Colonic mucosa (tissue), 4 donors: ENCODE results near the gene RAB15. TPM values are rescaled to one million over a fixed set of nuclear protein-coding genes. Genes with fewer than 3 reads are reported as not detected.

ENCODE experiments used
- DNase-seq: peaks from one replicate; pipeline ENCODE4 v3.0.0-alpha.2; 2020
- H3K27ac ChIP-seq: fragments of 200-600 bp; one replicate; pipeline ENCODE4 v1.8.0; 2021
- H3K27me3 ChIP-seq: fragments of 200-600 bp; one replicate; pipeline ENCODE4 v1.8.0; 2021
- H3K36me3 ChIP-seq: fragments of 200-600 bp; one replicate; pipeline ENCODE4 v1.8.0; 2021
- H3K4me1 ChIP-seq: fragments of 200-600 bp; one replicate; pipeline ENCODE4 v1.8.0; 2021; ENCODE audit warnings: mild to moderate bottlenecking
- H3K4me3 ChIP-seq: fragments of 200-600 bp; one replicate; pipeline ENCODE4 v1.8.0; 2021
- H3K9ac ChIP-seq, 2 donors: one replicate each; pipeline ENCODE4 v1.7.0; 2013; ENCODE audit warnings: control low read depth in 2 of 2, low read depth in 2 of 2, low read length in 2 of 2
- H3K9me3 ChIP-seq: fragments of 200-600 bp; one replicate; pipeline ENCODE4 v1.8.0; 2021
- intact Hi-C: fragments of 100-400 bp; cut with DNase I; formaldehyde crosslinking; loops from one replicate; pipeline ENCODE4 v1.14.1; 2022
- total RNA-seq, 2 donors: library from RNA; stranded (reverse); fragmentation: NEBNext Ultra II Directional in 1 of 2; extraction: Animal tissue kit (Norgen Biotek cat#: 25700) in 1 of 2; gene quantifications; one replicate each; pipeline ENCODE4 v1.2.1, GENCODE V29; 2021
- TF ChIP-seq, protein P1 (sequence below): fragments of 200-600 bp; IDR thresholded peaks from one replicate; pipeline ENCODE4 v1.8.0; 2022; ENCODE audit warnings: antibody characterized with exemption, mild to moderate bottlenecking
- donor health status: healthy.
- donor health status: DM: no; HTN: no; CAD: no.
- donor health status: DM: no; HTN: no; CAD: no.

RAB15 gene
- total RNA-seq, 2 donors from 2014 or later = 33.3 to 43.8 TPM

DNA sequence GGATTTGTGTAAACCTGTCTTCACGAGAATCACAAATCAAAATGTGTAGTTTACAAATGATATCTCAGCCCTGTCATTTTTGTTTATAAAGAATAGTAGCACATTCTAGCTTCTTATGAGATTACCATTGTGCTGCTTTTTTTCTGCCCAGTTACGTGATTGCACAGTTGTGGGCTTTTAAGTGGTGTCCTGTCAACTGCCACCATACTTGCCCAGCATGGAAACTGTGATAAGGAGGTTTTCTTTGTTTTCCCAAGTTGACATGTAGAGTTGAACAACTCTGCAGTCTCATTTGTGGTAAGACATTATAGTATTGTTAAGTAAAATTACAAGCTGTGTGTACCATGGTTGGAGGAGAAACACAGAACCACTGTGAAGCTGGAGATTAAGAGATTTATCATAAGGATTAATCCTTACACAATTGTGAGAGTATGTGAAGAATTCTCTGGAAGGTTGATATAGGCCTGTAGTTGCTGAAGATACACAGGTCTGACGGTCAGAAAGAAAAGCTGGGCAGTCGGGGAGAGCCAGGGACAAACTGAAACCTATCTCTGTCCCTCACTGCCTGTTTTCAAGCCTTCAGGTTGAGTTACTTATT is 45.6 kb downstream of the RAB15 start:
- no peak for DNase-seq
- no peaks in the 10 kb centered on the region for H3K27me3 ChIP-seq
- H3K4me1 ChIP-seq = peaks cover 9% of the 10 kb centered on the region
- no peak overlapping the region for H3K27ac ChIP-seq
- TF ChIP-seq, protein P1, sequence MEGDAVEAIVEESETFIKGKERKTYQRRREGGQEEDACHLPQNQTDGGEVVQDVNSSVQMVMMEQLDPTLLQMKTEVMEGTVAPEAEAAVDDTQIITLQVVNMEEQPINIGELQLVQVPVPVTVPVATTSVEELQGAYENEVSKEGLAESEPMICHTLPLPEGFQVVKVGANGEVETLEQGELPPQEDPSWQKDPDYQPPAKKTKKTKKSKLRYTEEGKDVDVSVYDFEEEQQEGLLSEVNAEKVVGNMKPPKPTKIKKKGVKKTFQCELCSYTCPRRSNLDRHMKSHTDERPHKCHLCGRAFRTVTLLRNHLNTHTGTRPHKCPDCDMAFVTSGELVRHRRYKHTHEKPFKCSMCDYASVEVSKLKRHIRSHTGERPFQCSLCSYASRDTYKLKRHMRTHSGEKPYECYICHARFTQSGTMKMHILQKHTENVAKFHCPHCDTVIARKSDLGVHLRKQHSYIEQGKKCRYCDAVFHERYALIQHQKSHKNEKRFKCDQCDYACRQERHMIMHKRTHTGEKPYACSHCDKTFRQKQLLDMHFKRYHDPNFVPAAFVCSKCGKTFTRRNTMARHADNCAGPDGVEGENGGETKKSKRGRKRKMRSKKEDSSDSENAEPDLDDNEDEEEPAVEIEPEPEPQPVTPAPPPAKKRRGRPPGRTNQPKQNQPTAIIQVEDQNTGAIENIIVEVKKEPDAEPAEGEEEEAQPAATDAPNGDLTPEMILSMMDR = no peak
- no peak overlapping the region for H3K9ac ChIP-seq
- no peaks in the 10 kb centered on the region for H3K9me3 ChIP-seq
- intact Hi-C loops = no loop called here
- no peak overlapping the region for H3K4me3 ChIP-seq
- no peaks in the 10 kb centered on the region for H3K36me3 ChIP-seq

DNA sequence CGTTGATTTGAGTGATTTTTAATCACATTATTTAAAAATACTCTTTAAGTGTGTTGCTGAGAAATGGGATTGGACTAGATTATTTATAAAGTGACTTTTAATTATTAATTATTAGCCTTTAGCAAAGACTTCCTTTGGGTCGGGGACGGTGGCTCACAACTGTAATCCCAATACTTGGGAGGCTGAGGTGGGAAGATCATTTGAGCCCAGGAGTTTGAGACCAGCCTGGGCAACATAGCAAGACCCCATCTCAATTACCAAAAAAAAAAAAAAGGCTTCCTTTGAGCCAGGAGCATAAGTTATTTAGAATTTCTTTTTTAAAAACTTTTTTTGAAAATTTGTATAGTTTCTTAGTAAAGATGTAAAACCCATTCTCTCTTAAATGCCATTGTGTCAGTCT is 49.1 kb downstream of the RAB15 start:
- H3K27me3 ChIP-seq = no peaks in the 10 kb centered on the region
- no peak for DNase-seq
- H3K4me3 ChIP-seq = no peak overlapping the region
- H3K9me3 ChIP-seq = no peaks in the 10 kb centered on the region
- no peak overlapping the region for H3K27ac ChIP-seq
- H3K36me3 ChIP-seq = no peaks in the 10 kb centered on the region
- TF ChIP-seq, protein P1 = no peak
- H3K4me1 ChIP-seq = no peaks in the 10 kb centered on the region
- H3K9ac ChIP-seq = no peak overlapping the region
- intact Hi-C loops = no loop called here

DNA sequence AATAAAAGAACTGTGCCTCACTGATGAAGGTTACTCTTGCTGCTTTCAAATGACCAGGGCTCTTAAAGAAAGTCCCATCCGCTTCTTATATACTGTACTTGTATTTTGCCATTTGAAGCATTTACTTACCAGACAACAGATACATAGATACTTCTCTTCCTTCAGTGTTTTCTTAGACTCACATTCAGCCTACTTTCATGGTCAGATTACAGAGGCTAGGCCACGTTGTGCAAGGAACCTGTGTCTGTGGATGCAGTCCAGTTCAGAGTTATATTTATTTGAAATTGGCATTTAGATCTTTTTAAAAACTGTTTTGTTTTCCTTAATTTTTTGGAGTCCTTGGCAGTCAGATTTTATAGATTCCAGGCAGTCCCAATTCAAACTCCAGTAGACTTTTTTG is 51.7 kb downstream of the RAB15 start:
- H3K27ac ChIP-seq = no peak overlapping the region
- H3K4me3 ChIP-seq = no peak overlapping the region
- TF ChIP-seq, protein P1 = no peak
- intact Hi-C loops = no loop called here
- H3K9ac ChIP-seq = no peak overlapping the region
- DNase-seq = no peak
- H3K4me1 ChIP-seq = peaks cover 3% of the 10 kb centered on the region
- no peaks in the 10 kb centered on the region for H3K36me3 ChIP-seq
- H3K27me3 ChIP-seq = no peaks in the 10 kb centered on the region
- H3K9me3 ChIP-seq = no peaks in the 10 kb centered on the region

DNA sequence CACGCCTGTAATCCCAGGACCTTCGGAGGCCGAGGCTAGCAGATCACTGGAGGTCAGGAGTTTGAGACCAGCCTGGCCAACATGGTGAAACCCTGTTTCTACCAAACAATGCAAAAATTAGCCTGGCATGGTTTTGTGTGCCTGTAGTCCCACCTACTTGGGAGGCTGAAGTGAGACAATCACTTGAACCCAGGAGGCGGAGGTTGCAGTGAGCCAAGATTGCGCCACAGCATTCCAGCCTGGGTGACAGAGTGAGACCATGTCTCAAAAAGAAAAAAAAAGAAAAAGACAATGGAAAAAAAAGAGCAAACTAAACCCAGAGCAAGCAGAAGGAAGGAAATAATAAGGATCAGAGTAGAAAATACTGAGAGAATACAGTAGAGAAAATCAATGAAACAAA is 52.5 kb downstream of the RAB15 start:
- TF ChIP-seq, protein P1 = no peak
- intact Hi-C loops = loop anchor here (10.0 kb wide), 1 partner anchor 65 kb away; the partner anchor contains the start of gene FNTB
- no peak overlapping the region for H3K4me3 ChIP-seq
- peaks cover 6% of the 10 kb centered on the region for H3K4me1 ChIP-seq
- DNase-seq = no peak
- H3K27me3 ChIP-seq = no peaks in the 10 kb centered on the region
- H3K9ac ChIP-seq = no peak overlapping the region
- H3K9me3 ChIP-seq = no peaks in the 10 kb centered on the region
- no peaks in the 10 kb centered on the region for H3K36me3 ChIP-seq
- no peak overlapping the region for H3K27ac ChIP-seq

DNA sequence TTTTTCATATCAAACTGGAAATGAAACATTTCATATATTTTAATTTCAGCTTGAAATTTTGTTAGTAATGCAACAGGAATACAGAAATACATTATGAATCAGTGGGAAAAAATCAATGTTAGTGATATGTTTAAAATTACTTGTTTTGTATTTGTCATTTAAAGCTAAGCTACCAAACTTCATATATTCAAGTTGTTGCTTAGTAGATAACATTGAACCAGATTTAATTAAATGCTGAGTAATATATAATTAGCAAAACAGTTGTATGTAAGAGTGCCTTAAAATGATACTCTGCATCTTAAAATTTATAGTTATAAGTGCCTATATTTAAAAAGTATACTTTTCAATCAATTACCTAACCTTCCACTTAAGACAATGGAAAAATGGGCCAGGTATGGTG is 52.9 kb downstream of the RAB15 start:
- TF ChIP-seq, protein P1 = no peak
- no peak for DNase-seq
- Histone ChIP-seq H3K27ac (no peak overlapping the region), H3K9me3 (no peaks in the 10 kb centered on the region), H3K9ac (no peak overlapping the region), H3K36me3 (no peaks in the 10 kb centered on the region), H3K4me1 (peaks cover 6% of the 10 kb centered on the region), H3K4me3 (no peak overlapping the region), H3K27me3 (no peaks in the 10 kb centered on the region)
- intact Hi-C loops = loop anchor here (10.0 kb wide), 1 partner anchor 66 kb away; the partner anchor contains the start of gene FNTB
